HuH-7.5 (cell line): Measurements from ENCODE around the gene OR52E2.
"Not testable (repeated sequence)": the region's sequence is repeated elsewhere in the genome, so short reads cannot be mapped to it uniquely, and the experiment has no call there.

Experiments
- DNase-seq: peaks from one replicate; pipeline ENCODE4 v3.0.0; 2011; ENCODE audit warnings: low spot score

OR52E2 gene

DNA sequence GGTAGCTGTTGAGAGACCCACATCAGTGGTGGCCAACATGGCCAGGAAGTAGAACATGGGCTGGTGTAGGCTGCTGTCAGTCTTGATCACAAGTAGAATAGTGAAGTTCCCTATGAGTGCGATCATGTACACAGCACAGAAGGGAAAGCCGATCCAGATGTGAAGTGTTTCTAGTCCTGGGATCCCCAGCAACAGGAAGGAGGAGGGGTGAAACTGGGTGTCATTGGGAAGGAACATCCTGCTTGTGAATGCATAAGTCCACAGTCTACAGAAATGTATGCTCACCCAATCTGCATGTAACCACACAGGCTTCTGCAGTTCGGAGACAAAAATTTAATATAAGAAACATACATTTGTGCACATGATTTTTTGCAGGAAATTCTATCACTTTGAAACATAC, at the start of gene OR52E2:
Gene OR52E2 (minus strand): TSS at position 237 of the 400 bp plus-strand sequence. CDS start 0 bp downstream, at position 237.
- no peak for DNase-seq

DNA sequence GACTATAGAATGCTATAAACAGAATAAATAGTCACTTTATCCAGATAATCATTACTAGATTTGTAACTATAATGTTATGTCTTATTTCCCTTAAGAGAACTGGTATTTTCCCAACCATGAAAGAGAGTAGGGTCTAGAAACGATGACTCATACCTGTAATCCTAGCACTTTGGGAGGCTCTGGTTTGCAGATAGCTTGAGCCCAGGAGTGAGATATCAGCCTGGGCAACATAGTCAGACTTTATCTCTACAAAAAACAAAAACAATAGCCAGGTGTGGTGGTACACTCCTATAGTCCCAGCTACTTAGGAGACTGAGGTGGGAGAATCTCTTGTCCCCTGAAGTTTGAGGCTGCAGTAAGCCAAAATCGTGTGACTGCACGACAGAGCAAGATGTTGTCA, 47.9 kb upstream of the OR52E2 start:
- no peak for DNase-seq

GRCh38 chr11:5103066-5103465, 43.6 kb upstream of the OR52E2 start:
- no peak for DNase-seq

- no peak for DNase-seq
Measured at GRCh38 chr11:5102246-5102645, 42.8 kb upstream of the OR52E2 start.

- DNase-seq = no peak
Measured at GRCh38 chr11:5096011-5096410, 36.6 kb upstream of the OR52E2 start.

DNA sequence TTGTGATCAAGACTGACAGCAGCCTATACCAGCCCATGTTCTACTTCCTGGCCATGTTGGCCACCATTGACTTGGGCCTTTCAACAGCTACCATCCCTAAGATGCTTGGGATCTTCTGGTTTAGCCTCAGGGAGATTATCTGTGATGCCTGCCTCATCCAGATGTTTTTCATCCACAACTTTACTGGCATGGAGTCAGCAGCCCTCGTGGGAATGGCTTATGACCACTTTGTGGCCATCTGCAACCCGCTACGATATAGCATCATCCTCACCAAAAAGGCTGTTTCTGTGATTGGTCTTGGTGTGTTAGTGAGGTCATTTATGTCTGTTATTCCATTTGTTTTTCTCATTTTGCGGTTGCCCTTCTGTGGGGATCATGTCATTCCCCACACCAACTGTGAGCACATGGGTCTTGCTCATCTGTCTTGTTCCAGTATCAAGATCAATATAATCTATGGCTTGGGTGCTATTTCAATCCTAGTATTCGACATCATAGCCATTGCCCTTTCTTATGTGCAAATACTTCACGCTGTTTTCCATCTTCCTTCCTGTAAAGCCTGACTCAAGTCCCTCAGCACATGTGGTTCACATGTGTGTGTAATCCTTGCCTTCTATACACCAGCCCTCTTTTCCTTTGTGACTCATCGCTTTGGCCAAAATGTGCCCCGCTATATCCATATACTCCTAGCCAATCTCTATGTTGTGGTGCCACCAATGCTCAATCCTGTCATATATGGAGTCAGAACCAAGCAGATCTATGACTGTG, 33.6 kb upstream of the OR52E2 start:
- no peak for DNase-seq

- no peak for DNase-seq
Measured at GRCh38 chr11:5090668-5091067, 31.2 kb upstream of the OR52E2 start.

DNA sequence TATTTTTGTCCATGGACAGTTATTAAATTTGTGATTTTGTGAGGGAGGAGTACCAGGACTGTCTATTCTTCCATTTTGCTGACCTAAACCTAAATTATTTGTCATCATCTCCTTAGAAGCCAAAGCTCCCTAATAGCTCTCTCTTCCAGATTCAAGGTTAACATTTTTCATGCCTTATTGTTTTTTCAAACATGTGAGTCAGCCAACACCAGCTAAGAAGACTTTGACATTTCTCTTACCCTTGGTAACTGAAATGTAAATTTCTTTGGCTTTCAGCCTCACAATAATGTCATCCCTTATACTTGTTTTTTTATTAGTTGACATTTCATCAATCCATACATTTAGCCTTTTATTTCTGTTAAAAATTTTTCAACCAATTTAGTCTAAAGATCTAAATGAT, 29.1 kb upstream of the OR52E2 start:
- no peak for DNase-seq

DNA sequence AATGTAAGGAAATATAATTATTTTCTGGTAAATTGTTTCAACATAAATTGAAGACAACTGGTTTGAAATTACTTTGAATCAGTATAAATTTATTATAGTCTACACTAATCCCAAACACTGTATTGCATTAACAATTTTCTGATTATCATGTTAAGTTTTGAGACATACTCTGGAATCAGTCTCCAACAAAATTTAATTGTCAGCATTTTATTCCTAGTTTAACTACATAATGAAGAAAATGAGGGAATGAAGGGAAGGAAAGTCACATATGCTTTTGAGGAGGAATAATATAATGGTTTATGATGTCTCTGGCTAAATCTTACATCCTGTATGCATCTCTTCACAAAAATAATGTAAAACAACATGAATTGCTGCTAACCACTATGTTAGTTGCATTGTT, 24.2 kb upstream of the OR52E2 start:
- no peak for DNase-seq

GRCh38 chr11:5081405-5081804, 22.0 kb upstream of the OR52E2 start:
- DNase-seq = no peak

DNA sequence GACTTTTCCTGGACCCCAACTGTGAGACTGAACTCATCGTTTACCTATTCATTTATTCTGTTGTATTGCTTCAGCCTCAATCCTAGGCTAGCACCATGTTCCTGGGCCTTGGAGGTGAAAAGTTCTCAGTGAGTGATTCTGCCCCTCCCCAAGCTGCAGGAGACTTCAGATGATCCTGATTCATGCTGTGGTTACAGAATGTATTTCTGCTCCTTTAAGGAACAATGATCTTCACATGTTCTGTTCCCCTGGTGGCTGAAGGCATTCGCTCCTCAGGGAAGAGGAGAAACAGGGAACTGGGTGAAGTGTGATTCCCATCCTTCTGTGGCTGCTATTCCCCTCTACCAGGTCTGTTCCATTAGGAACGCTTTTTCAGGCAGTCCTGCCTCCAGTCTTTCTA, 12.4 kb upstream of the OR52E2 start:
- DNase-seq = no peak

GRCh38 chr11:5069272-5069671, 9.8 kb upstream of the OR52E2 start, which contains the start of gene OR52E1:
TSS of gene OR52E1 (plus strand) at chr11:5069572.
- DNase-seq = no peak

- no peak for DNase-seq
Measured at GRCh38 chr11:5065027-5065426, 5.6 kb upstream of the OR52E2 start.

- not testable (repeated sequence) for DNase-seq
Measured at GRCh38 chr11:5058679-5059078, 748 bp downstream of the OR52E2 start.

DNA sequence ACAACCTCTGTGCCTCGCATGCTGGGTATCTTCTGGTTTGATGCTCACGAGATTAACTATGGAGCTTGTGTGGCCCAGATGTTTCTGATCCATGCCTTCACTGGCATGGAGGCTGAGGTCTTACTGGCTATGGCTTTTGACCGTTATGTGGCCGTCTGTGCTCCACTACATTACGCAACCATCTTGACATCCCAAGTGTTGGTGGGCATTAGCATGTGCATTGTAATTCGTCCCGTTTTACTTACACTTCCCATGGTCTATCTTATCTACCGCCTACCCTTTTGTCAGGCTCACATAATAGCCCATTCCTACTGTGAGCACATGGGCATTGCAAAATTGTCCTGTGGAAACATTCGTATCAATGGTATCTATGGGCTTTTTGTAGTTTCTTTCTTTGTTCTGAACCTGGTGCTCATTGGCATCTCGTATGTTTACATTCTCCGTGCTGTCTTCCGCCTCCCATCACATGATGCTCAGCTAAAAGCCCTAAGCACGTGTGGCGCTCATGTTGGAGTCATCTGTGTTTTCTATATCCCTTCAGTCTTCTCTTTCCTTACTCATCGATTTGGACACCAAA, 12.6 kb downstream of the OR52E2 start:
- no peak for DNase-seq

DNA sequence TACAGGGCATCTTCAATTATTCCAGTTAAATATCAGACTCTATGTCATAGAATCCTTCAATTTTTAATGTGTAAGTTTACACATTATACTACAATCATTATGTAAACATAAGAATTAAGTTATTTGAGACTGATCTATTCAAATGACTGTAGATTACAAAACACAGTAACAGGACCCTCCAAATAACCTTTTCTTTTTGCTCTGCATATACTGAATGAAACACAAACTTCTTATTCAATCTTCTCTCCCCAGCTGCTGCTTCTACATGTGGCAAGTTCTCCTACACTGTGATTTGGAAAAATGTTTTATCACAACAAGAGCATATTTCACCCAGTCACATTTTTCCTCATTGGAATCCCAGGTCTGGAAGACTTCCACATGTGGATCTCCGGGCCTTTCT, 13.2 kb downstream of the OR52E2 start, which contains the start of gene OR52J3:
Gene OR52J3 (plus strand): TSS at position 301 of the 400 bp plus-strand sequence. CDS start 0 bp downstream, at position 301.
- DNase-seq = no peak

DNA sequence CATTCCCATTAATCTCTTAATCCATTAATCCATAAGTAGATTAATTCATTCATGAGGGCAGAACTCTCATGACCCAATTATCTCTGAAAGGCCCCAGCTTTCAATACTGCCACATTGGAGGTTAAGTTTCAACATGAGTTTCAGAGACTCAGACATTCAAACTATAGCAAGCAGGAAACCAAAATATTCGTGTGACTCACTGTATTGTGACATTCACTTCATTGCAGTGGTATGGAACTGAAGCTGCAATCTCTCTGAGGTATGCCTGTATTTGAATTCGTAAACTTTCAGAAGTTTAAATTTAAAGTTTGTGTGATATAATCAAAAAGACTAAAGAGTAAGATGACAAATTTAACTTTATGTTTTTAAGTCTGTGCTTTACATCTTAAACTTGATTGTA, 16.0 kb downstream of the OR52E2 start:
- DNase-seq = no peak

- no peak for DNase-seq
Measured at GRCh38 chr11:5042091-5042490, 17.3 kb downstream of the OR52E2 start.

DNA sequence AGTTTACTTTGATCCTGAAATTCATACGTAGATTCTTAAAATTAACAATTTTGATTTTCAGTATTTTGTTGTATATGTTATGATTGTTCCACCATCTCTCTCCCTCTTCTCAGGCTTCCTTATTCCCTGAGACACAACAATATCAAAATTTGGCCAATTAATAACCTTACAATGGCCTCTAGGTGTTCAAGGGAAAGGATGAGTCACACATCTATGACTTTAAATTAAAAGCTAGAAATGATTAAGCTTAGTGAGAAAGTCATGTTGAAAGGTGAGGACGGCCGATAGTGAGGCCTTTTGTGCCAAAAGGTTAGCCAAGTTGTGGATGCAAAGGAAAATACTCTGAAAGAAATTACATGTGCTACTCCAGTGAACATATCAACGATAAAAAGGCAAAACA, 18.6 kb downstream of the OR52E2 start:
- no peak for DNase-seq

GRCh38 chr11:5038341-5038740, 21.1 kb downstream of the OR52E2 start:
- no peak for DNase-seq

- no peak for DNase-seq
Measured at GRCh38 chr11:5037926-5038325, 21.5 kb downstream of the OR52E2 start.

GRCh38 chr11:5036669-5037068, 22.8 kb downstream of the OR52E2 start:
- no peak for DNase-seq

GRCh38 chr11:5021996-5022395, 37.4 kb downstream of the OR52E2 start:
- no peak for DNase-seq

- no peak for DNase-seq
Measured at GRCh38 chr11:5013012-5013411, 46.4 kb downstream of the OR52E2 start.
